UCSD-AML1 (cell line): Measurements from ENCODE around the gene FAR2.
"Not testable (repeated sequence)": the region's sequence is repeated elsewhere in the genome, so short reads cannot be mapped to it uniquely, and the experiment has no call there.

Source experiments
- DNase-seq: peaks from one replicate; lab custom pipeline; 2025; ENCODE audit not compliant: unreplicated experiment; lab: John Stamatoyannopoulos, UW

FAR2 gene

GRCh38 chr12:29316752-29317151 is 167.7 kb downstream of the FAR2 start:
- DNase-seq: no peak

GRCh38 chr12:29317556-29318363 is 168.7 kb downstream of the FAR2 start:
- peak; percentile 25 for DNase-seq

GRCh38 chr12:29320295-29321085 is 171.4 kb downstream of the FAR2 start:
- DNase-seq: no peak

- DNase-seq: no peak
Observed at GRCh38 chr12:29322157-29322556, 173.1 kb downstream of the FAR2 start.

- no peak for DNase-seq
Observed at GRCh38 chr12:29329411-29329810, 180.3 kb downstream of the FAR2 start.

GRCh38 chr12:29333178-29333577 is 184.1 kb downstream of the FAR2 start:
- no peak for DNase-seq

GRCh38 chr12:29334937-29335336 is 185.9 kb downstream of the FAR2 start:
- DNase-seq: no peak

- DNase-seq: no peak
Observed at GRCh38 chr12:29337325-29337724, 188.2 kb downstream of the FAR2 start.

- DNase-seq: no peak
Observed at GRCh38 chr12:29343022-29343799, 194.1 kb downstream of the FAR2 start.

- no peak for DNase-seq
Observed at GRCh38 chr12:29346769-29347421, 197.8 kb downstream of the FAR2 start.

GRCh38 chr12:29350080-29350479 is 201.0 kb downstream of the FAR2 start:
- DNase-seq: no peak

GRCh38 chr12:29354954-29355353 is 205.9 kb downstream of the FAR2 start:
- DNase-seq: no peak

GRCh38 chr12:29365091-29365490 is 216.0 kb downstream of the FAR2 start:
- no peak for DNase-seq

GRCh38 chr12:29374012-29374411 is 224.9 kb downstream of the FAR2 start:
- no peak for DNase-seq

- no peak for DNase-seq
Observed at GRCh38 chr12:29374913-29375312, 225.8 kb downstream of the FAR2 start.

GRCh38 chr12:29376118-29376517 is 227.0 kb downstream of the FAR2 start:
- no peak for DNase-seq

- DNase-seq: peak; percentile 88
Observed at GRCh38 chr12:29380536-29381523, 231.8 kb downstream of the FAR2 start, which contains the start of gene ERGIC2. ERGIC2 (minus strand) TSS chr12:29381172; CDS start chr12:29371633, 9,539 bp downstream.

GRCh38 chr12:29382251-29382650 is 233.2 kb downstream of the FAR2 start:
- no peak for DNase-seq

- not testable (repeated sequence) for DNase-seq
Observed at GRCh38 chr12:29385194-29385593, 236.1 kb downstream of the FAR2 start.
